Measurements from ENCODE around the gene RBMS3. TPM values are rescaled to one million over a fixed set of nuclear protein-coding genes. Genes with fewer than 3 reads are reported as not detected.

The RBMS3 gene
- total and polyA plus RNA-seq, 2 experiments from 2014 or later: 20.8 TPM

GRCh38 chr3:29497282-29497681 is 216.4 kb downstream of the RBMS3 start:
- no peaks in the 10 kb centered on the region for H3K9me3 ChIP-seq (ENCODE audit: low read depth)
- no peak for DNase-seq (ENCODE audit: low read depth in 1 of 2, low spot score in 1 of 2)
- TF ChIP-seq CTCF (IDR thresholded peaks at IDR 0.05; ENCODE audit: low read depth, low read length): no peak
- H3K4me1 ChIP-seq (ENCODE audit: low read depth): no peaks in the 10 kb centered on the region
- no peaks in the 10 kb centered on the region for H3K36me3 ChIP-seq
- no peak overlapping the region for H3K4me3 ChIP-seq
- no peak overlapping the region for H3K27ac ChIP-seq
- H3K27me3 ChIP-seq: no peaks in the 10 kb centered on the region

- Histone ChIP-seq H3K4me3 (no peak overlapping the region), H3K4me1 (ENCODE audit: low read depth) (no peaks in the 10 kb centered on the region), H3K27ac (no peak overlapping the region), H3K9me3 (ENCODE audit: low read depth) (no peaks in the 10 kb centered on the region), H3K27me3 (no peaks in the 10 kb centered on the region), H3K36me3 (no peaks in the 10 kb centered on the region)
- no peak for DNase-seq (ENCODE audit: low read depth in 1 of 2, low spot score in 1 of 2)
- no peak for TF ChIP-seq CTCF (IDR thresholded peaks at IDR 0.05; ENCODE audit: low read depth, low read length)
Observed at GRCh38 chr3:29502771-29503170, 221.9 kb downstream of the RBMS3 start.

DNA sequence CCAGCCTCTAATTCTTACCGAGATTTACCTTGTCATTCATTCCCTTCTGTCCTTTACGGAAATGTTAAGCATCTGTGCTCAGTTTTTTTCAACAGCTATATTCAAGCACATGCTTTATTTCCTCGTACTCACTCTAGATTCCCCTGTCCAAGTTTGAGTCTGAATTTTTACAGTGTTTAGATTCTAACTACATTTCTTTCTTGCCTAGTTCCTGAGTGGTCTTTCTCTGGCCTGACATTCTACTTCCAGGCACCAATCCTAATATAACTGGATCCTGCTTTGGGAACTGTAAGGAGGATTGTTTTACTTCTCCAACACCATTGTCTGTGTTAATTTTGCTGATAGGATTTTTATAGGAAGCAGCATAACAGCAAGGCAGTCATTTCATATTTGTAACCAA is 222.4 kb downstream of the RBMS3 start:
- no peaks in the 10 kb centered on the region for H3K4me1 ChIP-seq (ENCODE audit: low read depth)
- H3K9me3 ChIP-seq (ENCODE audit: low read depth): no peaks in the 10 kb centered on the region
- H3K36me3 ChIP-seq: no peaks in the 10 kb centered on the region
- no peak overlapping the region for H3K27ac ChIP-seq
- TF ChIP-seq CTCF (IDR thresholded peaks at IDR 0.05; ENCODE audit: low read depth, low read length): no peak
- H3K4me3 ChIP-seq: no peak overlapping the region
- H3K27me3 ChIP-seq: no peaks in the 10 kb centered on the region
- DNase-seq (ENCODE audit: low read depth in 1 of 2, low spot score in 1 of 2): no peak

GRCh38 chr3:29503958-29504357 is 223.1 kb downstream of the RBMS3 start:
- DNase-seq (ENCODE audit: low read depth in 1 of 2, low spot score in 1 of 2): no peak
- TF ChIP-seq CTCF (IDR thresholded peaks at IDR 0.05; ENCODE audit: low read depth, low read length): no peak
- H3K4me3 ChIP-seq: no peak overlapping the region
- H3K4me1 ChIP-seq (ENCODE audit: low read depth): no peaks in the 10 kb centered on the region
- no peaks in the 10 kb centered on the region for H3K9me3 ChIP-seq (ENCODE audit: low read depth)
- H3K27me3 ChIP-seq: no peaks in the 10 kb centered on the region
- no peaks in the 10 kb centered on the region for H3K36me3 ChIP-seq
- H3K27ac ChIP-seq: no peak overlapping the region

GRCh38 chr3:29506502-29506901 is 225.6 kb downstream of the RBMS3 start:
- no peak for TF ChIP-seq CTCF (IDR thresholded peaks at IDR 0.05; ENCODE audit: low read depth, low read length)
- DNase-seq (ENCODE audit: low read depth in 1 of 2, low spot score in 1 of 2): no peak
- H3K27me3 ChIP-seq: no peaks in the 10 kb centered on the region
- H3K9me3 ChIP-seq (ENCODE audit: low read depth): no peaks in the 10 kb centered on the region
- H3K36me3 ChIP-seq: no peaks in the 10 kb centered on the region
- H3K4me3 ChIP-seq: no peak overlapping the region
- H3K27ac ChIP-seq: no peak overlapping the region
- H3K4me1 ChIP-seq (ENCODE audit: low read depth): no peaks in the 10 kb centered on the region

DNA sequence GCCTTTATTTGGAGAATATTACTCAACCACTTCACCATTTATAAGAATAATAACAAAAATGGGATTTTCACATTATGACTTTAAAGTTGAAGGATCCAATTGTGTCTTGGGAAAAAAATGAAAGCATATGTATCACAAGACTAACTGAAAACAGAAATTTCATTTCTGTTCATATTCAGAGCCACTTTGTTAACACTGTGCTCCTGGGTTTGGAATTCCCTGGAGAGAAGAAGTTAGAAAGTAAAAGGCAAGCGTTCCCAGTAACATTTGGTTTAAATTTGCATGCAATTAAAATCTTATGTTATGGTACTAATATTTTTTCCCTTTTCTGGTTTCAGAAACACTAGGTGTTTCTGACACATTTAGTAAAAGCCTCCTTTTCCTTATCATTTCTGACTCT is 230.8 kb downstream of the RBMS3 start:
- Histone ChIP-seq H3K9me3 (ENCODE audit: low read depth) (no peaks in the 10 kb centered on the region), H3K4me3 (no peak overlapping the region), H3K27me3 (no peaks in the 10 kb centered on the region), H3K4me1 (ENCODE audit: low read depth) (peaks cover 37% of the 10 kb centered on the region), H3K27ac (no peak overlapping the region), H3K36me3 (no peaks in the 10 kb centered on the region)
- TF ChIP-seq CTCF (IDR thresholded peaks at IDR 0.05; ENCODE audit: low read depth, low read length): no peak
- no peak for DNase-seq (ENCODE audit: low read depth in 1 of 2, low spot score in 1 of 2)
